ACC112 (cell line): ENCODE results near the gene UGT3A1.
"Not testable (repeated sequence)": the region's sequence is repeated elsewhere in the genome, so short reads cannot be mapped to it uniquely, and the experiment has no call there.

ENCODE experiments used
- H2AFZ ChIP-seq: fragments of 200-600 bp; sonication (generic); one replicate; pipeline ENCODE4 v1.6.0; 2017; ENCODE audit warnings: antibody characterized with exemption, low read length; ENCODE audit not compliant: unreplicated experiment
- H3K27ac ChIP-seq: fragments of 200-600 bp; sonication (generic); 2 replicates; pipeline ENCODE4 v1.5.1; 2014; ENCODE audit warnings: low read depth, mild to moderate bottlenecking, antibody characterized with exemption, low read length, moderate library complexity
- H3K27me3 ChIP-seq: fragments of 200-600 bp; sonication (generic); 2 replicates; pipeline ENCODE4 v1.6.1; 2014; ENCODE audit warnings: mild to moderate bottlenecking, antibody characterized with exemption, low read length, moderate library complexity, mixed read lengths; ENCODE audit not compliant: insufficient read depth
- H3K36me3 ChIP-seq: fragments of 200-600 bp; sonication (generic); 2 replicates; pipeline ENCODE4 v1.6.1; 2016; ENCODE audit warnings: mild to moderate bottlenecking, antibody characterized with exemption, low read length, moderate library complexity, mixed read lengths; ENCODE audit not compliant: insufficient read depth
- H3K4me1 ChIP-seq: fragments of 200-600 bp; sonication (generic); one replicate; pipeline ENCODE4 v1.6.1; 2016; ENCODE audit warnings: low read length, mixed read lengths; ENCODE audit not compliant: insufficient read depth, unreplicated experiment, control insufficient read depth
- H3K4me3 ChIP-seq: fragments of 200-600 bp; sonication (generic); 2 replicates; pipeline ENCODE4 v1.5.1; 2014; ENCODE audit warnings: mild to moderate bottlenecking, low read depth, low read length
- H3K79me2 ChIP-seq: fragments of 200-600 bp; sonication (generic); one replicate; pipeline ENCODE4 v1.6.0; 2016; ENCODE audit warnings: low read length; ENCODE audit not compliant: control insufficient read depth, unreplicated experiment, insufficient read depth

UGT3A1 gene

DNA sequence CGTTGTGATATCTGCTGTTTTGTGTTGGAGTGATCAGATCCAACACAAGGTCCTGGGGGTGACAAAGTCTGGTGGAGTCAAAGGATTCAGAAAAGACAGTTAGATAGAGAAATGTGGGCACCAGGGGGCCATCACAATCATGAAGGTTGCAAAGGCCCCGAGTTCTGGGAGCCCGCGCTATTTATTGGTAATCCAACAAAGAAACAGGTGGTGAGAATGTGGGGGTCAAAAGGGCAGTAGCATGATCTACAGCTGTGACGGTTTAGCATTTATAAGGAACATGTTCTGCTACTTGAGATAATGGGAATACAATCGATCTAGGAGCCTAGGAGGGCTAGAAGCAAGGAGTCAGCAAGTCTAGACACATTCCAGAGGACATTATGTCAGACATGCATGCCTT, 31.1 kb upstream of the UGT3A1 start:
- not testable (repeated sequence) for H3K27ac ChIP-seq, H3K79me2 ChIP-seq, H2AFZ ChIP-seq, H3K4me1 ChIP-seq, H3K4me3 ChIP-seq, H3K36me3 ChIP-seq
- peaks cover 50% of the 10 kb centered on the region for H3K27me3 ChIP-seq

GRCh38 chr5:36019584-36019983, 28.4 kb upstream of the UGT3A1 start:
- H3K27me3 ChIP-seq = peaks cover 25% of the 10 kb centered on the region
- not testable (repeated sequence) for H3K27ac ChIP-seq, H3K36me3 ChIP-seq, H3K4me1 ChIP-seq, H3K79me2 ChIP-seq, H2AFZ ChIP-seq, H3K4me3 ChIP-seq

- Histone ChIP-seq H3K4me3 (no peak overlapping the region), H3K27ac (no peak overlapping the region), H3K79me2 (no peaks in the 10 kb centered on the region), H3K4me1 (no peaks in the 10 kb centered on the region), H3K27me3 (peaks cover 15% of the 10 kb centered on the region), H3K36me3 (no peaks in the 10 kb centered on the region), H2AFZ (no peak overlapping the region)
Observed at GRCh38 chr5:36017622-36018021, 26.4 kb upstream of the UGT3A1 start.

- H3K36me3 ChIP-seq = no peaks in the 10 kb centered on the region
Observed at GRCh38 chr5:36017004-36017403, 25.8 kb upstream of the UGT3A1 start.

DNA sequence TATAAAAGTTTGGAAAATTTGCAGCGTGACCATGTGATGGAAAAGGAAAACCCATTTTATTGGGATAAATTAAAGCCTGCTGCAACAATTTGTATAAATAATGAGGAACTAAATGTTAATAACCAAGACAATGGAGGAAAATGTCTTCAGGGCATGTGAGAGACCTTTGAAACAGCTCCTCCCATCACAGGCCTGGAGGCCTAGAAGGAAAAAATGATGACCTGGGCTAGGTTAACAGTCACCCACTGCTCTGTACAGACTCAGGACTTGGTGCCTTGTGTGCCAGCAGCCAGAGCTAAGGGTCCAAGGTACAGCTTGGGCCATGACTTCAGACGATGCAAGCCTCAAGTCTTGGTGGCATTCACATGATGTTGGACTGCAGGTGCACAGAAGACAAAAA, 22.0 kb upstream of the UGT3A1 start:
- H2AFZ ChIP-seq = no peak overlapping the region
- no peak overlapping the region for H3K4me3 ChIP-seq

More at GRCh38 chr5:36017004-36017403, 25.8 kb upstream of the UGT3A1 start:
- Histone ChIP-seq H3K27me3 (peaks cover 14% of the 10 kb centered on the region), H2AFZ (no peak overlapping the region), H3K4me3 (no peak overlapping the region), H3K27ac (no peak overlapping the region), H3K4me1 (no peaks in the 10 kb centered on the region), H3K79me2 (no peaks in the 10 kb centered on the region)

DNA sequence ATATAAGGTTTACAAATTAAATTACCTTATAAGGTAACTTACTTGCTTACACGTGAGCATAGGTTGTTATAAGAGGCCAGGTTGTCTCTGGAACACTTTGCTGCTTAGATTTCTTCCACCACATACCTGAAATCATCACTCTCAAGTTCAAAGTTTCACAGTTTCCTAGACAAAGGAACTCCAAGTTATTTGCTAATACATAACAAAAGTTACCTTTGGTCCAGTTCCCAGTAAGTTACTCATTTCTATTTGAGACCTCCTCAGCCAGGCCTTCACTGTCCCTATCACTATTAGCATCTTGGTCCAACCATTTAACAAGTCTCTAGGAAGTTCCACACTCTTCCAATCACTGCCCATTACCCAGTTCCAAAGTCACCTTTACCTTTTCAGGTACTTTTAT, 18.5 kb upstream of the UGT3A1 start:
- no peak overlapping the region for H3K27ac ChIP-seq
- no peaks in the 10 kb centered on the region for H3K36me3 ChIP-seq
- H2AFZ ChIP-seq = no peak overlapping the region
- no peaks in the 10 kb centered on the region for H3K79me2 ChIP-seq
- H3K4me3 ChIP-seq = no peak overlapping the region
- H3K4me1 ChIP-seq = no peaks in the 10 kb centered on the region
- H3K27me3 ChIP-seq = peaks cover 15% of the 10 kb centered on the region; the same call in 1 of the 2 replicates

More for the DNA sequence above, 22.0 kb upstream of the UGT3A1 start:
- Histone ChIP-seq H3K27me3 (peaks cover 5% of the 10 kb centered on the region; the same call in 1 of the 2 replicates), H3K79me2 (no peaks in the 10 kb centered on the region), H3K36me3 (no peaks in the 10 kb centered on the region), H3K4me1 (no peaks in the 10 kb centered on the region), H3K27ac (no peak overlapping the region)

DNA sequence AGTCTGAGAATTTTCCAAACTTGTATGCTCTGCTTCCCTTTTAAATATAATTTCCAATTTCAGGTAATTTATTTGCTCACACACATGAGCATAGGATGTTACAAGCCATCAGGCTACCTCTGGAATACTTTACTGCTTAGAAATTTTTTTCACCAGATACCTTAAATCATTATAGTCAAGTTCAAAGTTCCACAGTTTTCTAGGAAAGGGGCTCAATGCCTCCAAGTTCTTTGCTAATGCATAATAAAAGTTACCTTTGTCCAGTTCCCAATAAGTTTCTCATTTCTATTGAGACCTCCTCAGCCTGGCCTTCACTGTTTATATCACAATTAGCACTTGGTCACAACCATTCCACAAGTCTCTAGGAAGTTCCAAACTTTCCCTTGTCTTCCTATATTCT, 16.2 kb upstream of the UGT3A1 start:
- Histone ChIP-seq H3K36me3 (no peaks in the 10 kb centered on the region), H2AFZ (no peak overlapping the region), H3K4me3 (no peak overlapping the region), H3K4me1 (no peaks in the 10 kb centered on the region), H3K79me2 (no peaks in the 10 kb centered on the region), H3K27me3 (peaks cover 31% of the 10 kb centered on the region), H3K27ac (no peak overlapping the region)

DNA sequence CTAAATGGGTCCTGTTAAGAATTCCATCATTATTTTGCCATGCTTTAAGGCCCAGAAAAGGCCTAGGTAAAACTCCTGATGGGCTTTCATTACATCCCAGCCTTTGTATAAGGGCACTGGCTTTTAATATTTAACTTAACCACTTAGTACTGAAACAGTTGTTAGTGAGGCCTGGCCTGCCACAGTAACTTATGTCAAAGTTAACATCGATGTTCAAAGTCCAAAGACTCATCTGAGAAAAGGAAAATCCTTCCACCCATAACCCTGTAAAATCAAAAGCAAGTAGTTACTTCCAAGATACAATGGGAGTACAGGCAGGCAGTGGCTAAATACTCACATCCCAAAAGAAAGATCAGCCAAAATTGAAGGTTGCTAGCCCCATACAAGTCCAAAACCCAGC, 15.0 kb upstream of the UGT3A1 start:
- Histone ChIP-seq H3K27me3 (peaks cover 41% of the 10 kb centered on the region), H3K4me3 (no peak overlapping the region), H3K4me1 (no peaks in the 10 kb centered on the region), H3K36me3 (no peaks in the 10 kb centered on the region), H3K79me2 (no peaks in the 10 kb centered on the region), H2AFZ (no peak overlapping the region), H3K27ac (no peak overlapping the region)

DNA sequence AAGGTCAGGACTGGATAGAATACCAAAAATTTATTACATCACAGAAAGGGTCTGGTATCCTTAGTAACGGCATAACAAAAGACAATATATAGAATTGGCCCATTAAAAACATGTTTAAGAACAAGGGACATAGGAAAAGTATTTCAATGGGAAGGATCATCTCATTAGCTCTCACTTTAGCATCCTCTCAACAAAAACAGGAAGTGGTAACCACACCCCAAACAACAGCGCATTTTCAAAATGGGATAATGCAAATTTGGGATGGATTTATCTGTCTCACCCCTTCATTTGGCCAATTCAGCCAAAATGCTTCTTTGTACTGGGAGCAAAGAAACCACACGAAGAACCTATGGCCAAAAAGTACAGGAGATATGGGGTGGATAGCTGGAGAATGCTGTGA, 9.8 kb upstream of the UGT3A1 start:
- no peak overlapping the region for H2AFZ ChIP-seq
- H3K4me3 ChIP-seq = no peak overlapping the region
- H3K36me3 ChIP-seq = no peaks in the 10 kb centered on the region
- H3K27ac ChIP-seq = no peak overlapping the region
- H3K79me2 ChIP-seq = no peaks in the 10 kb centered on the region
- no peaks in the 10 kb centered on the region for H3K4me1 ChIP-seq
- peaks cover 77% of the 10 kb centered on the region for H3K27me3 ChIP-seq

GRCh38 chr5:35999547-35999946, 8.4 kb upstream of the UGT3A1 start:
- no peaks in the 10 kb centered on the region for H3K36me3 ChIP-seq
- no peaks in the 10 kb centered on the region for H3K4me1 ChIP-seq
- peaks cover 84% of the 10 kb centered on the region for H3K27me3 ChIP-seq
- no peak overlapping the region for H3K4me3 ChIP-seq
- H3K27ac ChIP-seq = no peak overlapping the region
- no peak overlapping the region for H2AFZ ChIP-seq
- no peaks in the 10 kb centered on the region for H3K79me2 ChIP-seq

DNA sequence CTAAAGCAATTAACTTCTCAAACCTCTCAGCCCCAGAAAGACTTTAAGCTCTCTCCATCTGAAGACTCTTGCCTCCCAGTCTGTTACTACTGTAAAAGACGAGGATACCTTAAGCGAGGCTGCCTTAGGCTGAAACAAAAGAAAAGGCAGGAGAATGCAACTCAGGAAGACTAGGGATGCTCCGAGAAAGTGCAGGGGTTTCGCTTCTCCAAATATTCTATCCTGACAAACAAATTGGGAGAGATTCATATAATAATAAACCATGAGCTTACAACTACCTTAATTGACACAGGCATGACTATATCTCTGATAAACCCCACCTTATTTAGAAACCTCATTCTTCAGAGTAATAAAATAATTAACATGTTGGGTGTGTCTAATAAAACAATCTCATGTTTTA, 4.9 kb upstream of the UGT3A1 start:
- Histone ChIP-seq H3K27ac (no peak overlapping the region), H3K36me3 (no peaks in the 10 kb centered on the region), H2AFZ (no peak overlapping the region), H3K27me3 (peaks cover 89% of the 10 kb centered on the region), H3K79me2 (no peaks in the 10 kb centered on the region), H3K4me3 (no peak overlapping the region), H3K4me1 (no peaks in the 10 kb centered on the region)
